Small intestine (tissue), 7 donors: Measurements from ENCODE around the gene MYMX. TPM values are rescaled to one million over a fixed set of nuclear protein-coding genes. Genes with fewer than 3 reads are reported as not detected.
"Not testable (repeated sequence)": the region's sequence is repeated elsewhere in the genome, so short reads cannot be mapped to it uniquely, and the experiment has no call there.

Source experiments
- DNase-seq, 2 donors: peaks; one replicate each; pipeline versions ENCODE4 v3.0.0 to v3.0.0-alpha.2; 2013
- FAIRE-seq: peaks from 2 replicates; lab custom pipeline; 2012; peaks lifted over from hg19 to GRCh38; lab: Jason Lieb, UNC
- H3K27ac ChIP-seq, 3 donors: one replicate each; pipeline ENCODE4 v1.5.1; 2013; ENCODE audit warnings: low read length in 2 of 3, mild to moderate bottlenecking in 2 of 3, control low read depth in 1 of 3, inconsistent platforms in 1 of 3, low read depth in 1 of 3, moderate library complexity in 1 of 3
- H3K27me3 ChIP-seq, 3 donors: one replicate each; pipeline ENCODE4 v1.6.1; 2013; ENCODE audit warnings: low read length in 3 of 3, inconsistent platforms in 1 of 3; ENCODE audit not compliant: control insufficient read depth in 3 of 3, insufficient read depth in 3 of 3
- H3K36me3 ChIP-seq, 3 donors: one replicate each; pipeline ENCODE4 v1.6.1; 2013; ENCODE audit warnings: low read length in 3 of 3, inconsistent platforms in 1 of 3, low read depth in 1 of 3, mild to moderate bottlenecking in 1 of 3, moderate library complexity in 1 of 3; ENCODE audit not compliant: control insufficient read depth in 3 of 3, insufficient read depth in 2 of 3
- H3K4me1 ChIP-seq, 3 donors: one replicate each; pipeline ENCODE4 v1.6.1; 2013; ENCODE audit warnings: low read length in 2 of 3, inconsistent platforms in 1 of 3, low read depth in 1 of 3, mild to moderate bottlenecking in 1 of 3, moderate library complexity in 1 of 3; ENCODE audit not compliant: control insufficient read depth in 3 of 3, insufficient read depth in 2 of 3
- H3K4me3 ChIP-seq, 3 donors: one replicate each; pipeline ENCODE4 v1.5.1; 2013; ENCODE audit warnings: low read length in 3 of 3, control low read depth in 1 of 3, inconsistent platforms in 1 of 3, low read depth in 1 of 3, mild to moderate bottlenecking in 1 of 3, moderate library complexity in 1 of 3
- H3K9me3 ChIP-seq, 2 donors: one replicate each; pipeline ENCODE4 v1.6.1; 2013; ENCODE audit warnings: low read depth in 1 of 2, low read length in 1 of 2; ENCODE audit not compliant: control insufficient read depth in 2 of 2, insufficient read depth in 1 of 2
- WGBS, 3 donors: extraction: QIAGEN DNeasy Blood & Tissue Kit; methylation state at CpG; one replicate each; pipeline ENCODE4 v1.1.7; 2013; 5-methylcytosine and 5-hydroxymethylcytosine counted together
- polyA plus RNA-seq, 4 donors: library from polyadenylated mRNA; stranded (reverse) in 3 of 4; unstranded in 1 of 4; fragments of 200-250 nt in 3 of 4; fragments of 120-200 nt in 1 of 4; gene quantifications; one replicate each; pipeline versions ENCODE4 v1.2.1 to v1.2.3, GENCODE V29; 2013
- donor health status: healthy with polysubstance abuse.
- donor health status: control.
- donor health status: control.
- donor health status: Bipolar disorder and iron deficiency.
- donor health status: healthy.

Gene MYMX
- polyA plus RNA-seq, 4 donors = 0.19 to 0.98 TPM; not detected in 2

- H3K9me3 ChIP-seq = no peaks in the 10 kb centered on the region
- H3K27ac ChIP-seq = no peak overlapping the region
- FAIRE-seq (no peak), DNase-seq (no peak)
- WGBS, 3 donors = 88 to 95% (median 94%) methylated on average over 4 of the region's 4 CpGs
- H3K27me3 ChIP-seq = no peaks in the 10 kb centered on the region
- H3K36me3 ChIP-seq = no peaks in the 10 kb centered on the region
- no peak overlapping the region for H3K4me3 ChIP-seq
- H3K4me1 ChIP-seq = peaks cover 0 to 3% (median 0%) of the 10 kb centered on the region in 3 donors
Observed at GRCh38 chr6:44182911-44183390, 33.8 kb upstream of the MYMX start.

- Histone ChIP-seq H3K4me3 (no peak overlapping the region), H3K9me3 (no peaks in the 10 kb centered on the region), H3K27me3 (no peaks in the 10 kb centered on the region), H3K27ac (no peak overlapping the region), H3K4me1 (peaks cover 0 to 3% (median 0%) of the 10 kb centered on the region in 3 donors), H3K36me3 (no peaks in the 10 kb centered on the region)
- FAIRE-seq (no peak), DNase-seq (no peak)
- WGBS, 3 donors = 75 to 82% (median 81%) methylated on average over 9 of the region's 9 CpGs
Observed at GRCh38 chr6:44183783-44184182, 32.9 kb upstream of the MYMX start.

- not testable (repeated sequence) for H3K4me3 ChIP-seq, H3K36me3 ChIP-seq, H3K9me3 ChIP-seq, FAIRE-seq, H3K27me3 ChIP-seq, H3K4me1 ChIP-seq, H3K27ac ChIP-seq
- peak; percentile 26 to 53 for DNase-seq
- WGBS, 3 donors = 41 to 65% (median 48%) methylated on average over 7 of the region's 7 CpGs
Observed at GRCh38 chr6:44185356-44185755, 31.4 kb upstream of the MYMX start.

GRCh38 chr6:44185953-44186634 lies 30.6 kb upstream of the MYMX start:
- no peaks in the 10 kb centered on the region for H3K9me3 ChIP-seq
- H3K4me3 ChIP-seq = no peak overlapping the region
- DNase-seq = no peak
- H3K27me3 ChIP-seq = no peaks in the 10 kb centered on the region
- peaks cover 0 to 3% (median 0%) of the 10 kb centered on the region in 3 donors for H3K4me1 ChIP-seq
- no peaks in the 10 kb centered on the region for H3K36me3 ChIP-seq
- WGBS, 3 donors = 38 to 59% (median 55%) methylated on average over 9 of the region's 9 CpGs
- no peak for FAIRE-seq
- H3K27ac ChIP-seq = peak overlapping the region in 1 of 3 donors; percentile 1

- DNase-seq = no peak
- H3K4me3 ChIP-seq = no peak overlapping the region
- H3K4me1 ChIP-seq = peaks cover 0 to 3% (median 0%) of the 10 kb centered on the region in 3 donors
- H3K36me3 ChIP-seq = no peaks in the 10 kb centered on the region
- no peaks in the 10 kb centered on the region for H3K27me3 ChIP-seq
- WGBS, 3 donors = 81 to 88% (median 85%) methylated on average over 7 of the region's 7 CpGs
- FAIRE-seq = no peak
- no peaks in the 10 kb centered on the region for H3K9me3 ChIP-seq
- H3K27ac ChIP-seq = peak overlapping the region in 1 of 3 donors; percentile 1
Observed at GRCh38 chr6:44186635-44187025, 30.1 kb upstream of the MYMX start.

GRCh38 chr6:44188819-44189218 lies 27.9 kb upstream of the MYMX start:
- no peak overlapping the region for H3K27ac ChIP-seq
- H3K4me3 ChIP-seq = no peak overlapping the region
- H3K9me3 ChIP-seq = no peaks in the 10 kb centered on the region
- DNase-seq (no peak), FAIRE-seq (no peak)
- peaks cover 0 to 3% (median 0%) of the 10 kb centered on the region in 3 donors for H3K4me1 ChIP-seq
- no peaks in the 10 kb centered on the region for H3K27me3 ChIP-seq
- H3K36me3 ChIP-seq = no peaks in the 10 kb centered on the region
- 65 to 71% (median 65%) methylated on average over 2 of the region's 2 CpGs for WGBS, 3 donors

- FAIRE-seq (no peak), DNase-seq (no peak)
- Histone ChIP-seq H3K9me3 (no peaks in the 10 kb centered on the region), H3K4me3 (no peak overlapping the region), H3K4me1 (peaks cover 0 to 3% (median 0%) of the 10 kb centered on the region in 3 donors), H3K27ac (no peak overlapping the region), H3K27me3 (no peaks in the 10 kb centered on the region), H3K36me3 (no peaks in the 10 kb centered on the region)
- WGBS, 3 donors = 69 to 72% (median 69%) methylated on average over 2 of the region's 2 CpGs
Observed at GRCh38 chr6:44189257-44189656, 27.5 kb upstream of the MYMX start.

- DNase-seq (no peak), FAIRE-seq (no peak)
- no peaks in the 10 kb centered on the region for H3K9me3 ChIP-seq
- no peaks in the 10 kb centered on the region for H3K27me3 ChIP-seq
- H3K4me1 ChIP-seq = no peaks in the 10 kb centered on the region
- no peak overlapping the region for H3K27ac ChIP-seq
- 12 to 25% (median 18%) methylated on average over 2 of the region's 2 CpGs for whole genome bisulfite sequencing, 3 donors
- no peak overlapping the region for H3K4me3 ChIP-seq
- H3K36me3 ChIP-seq = no peaks in the 10 kb centered on the region
Observed at GRCh38 chr6:44190715-44191114, 26.0 kb upstream of the MYMX start.
